Uterus (tissue), 4 donors: ENCODE data around the gene KCTD18. TPM values are rescaled to one million over a fixed set of nuclear protein-coding genes. Genes with fewer than 3 reads are reported as not detected.
A peak's percentile ranks its signal among the peaks of the same experiment; 100 is the strongest.

Source experiments
- DNase-seq, 2 donors: peaks; one replicate each; pipeline ENCODE4 v3.0.0-alpha.2; 2019 to 2020
- H3K27ac ChIP-seq, 2 donors: fragments of 200-600 bp; sonication (generic); 1 replicate in 1 of 2; 2 replicates in 1 of 2; pipeline ENCODE4 v1.5.1; 2016 to 2018
- H3K27me3 ChIP-seq, 2 donors: fragments of 200-600 bp; sonication (generic); one replicate each; pipeline ENCODE4 v1.5.1; 2018 to 2019; ENCODE audit warnings: control low read depth in 1 of 2
- H3K36me3 ChIP-seq, 2 donors: fragments of 200-600 bp; sonication (generic); one replicate each; pipeline ENCODE4 v1.5.1; 2019; ENCODE audit warnings: control low read depth in 1 of 2
- H3K4me1 ChIP-seq, 2 donors: fragments of 200-600 bp; sonication (generic); one replicate each; pipeline ENCODE4 v1.5.1; 2018 to 2019; ENCODE audit warnings: control low read depth in 1 of 2
- H3K4me3 ChIP-seq, 2 donors: fragments of 200-600 bp; sonication (generic); 1 replicate in 1 of 2; 2 replicates in 1 of 2; pipeline ENCODE4 v1.5.1; 2018 to 2019; ENCODE audit warnings: mild to moderate bottlenecking in 1 of 2
- H3K9me3 ChIP-seq, 2 donors: fragments of 200-600 bp; sonication (generic); one replicate each; pipeline ENCODE4 v1.5.1; 2019; ENCODE audit warnings: control low read depth in 1 of 2
- POLR2A ChIP-seq, 2 donors: fragments of 450-650 bp; IDR thresholded peaks; one replicate each; pipeline ENCODE4 v1.6.1; 2016; ENCODE audit warnings: antibody characterized with exemption in 2 of 2, mild to moderate bottlenecking in 1 of 2, moderate library complexity in 1 of 2
- intact Hi-C: fragments of 100-400 bp; cut with DNase I; formaldehyde crosslinking; loops from one replicate; pipeline ENCODE4 v1.15.1; 2023; ENCODE audit warnings: low total_unique reads
- total RNA-seq, 4 donors: library from RNA; depleted of rRNA in 3 of 4; stranded (reverse); fragments of >200 nt in 3 of 4; gene quantifications; one replicate each; pipeline versions ENCODE4 v1.1.0 to v1.2.4, GENCODE V29; 2014 to 2023
- TF ChIP-seq, protein P1 (sequence below), 4 experiments: fragments of 200-600 bp in 2 of 4; fragments of 450-650 bp in 2 of 4; sonication (generic) in 2 of 4; IDR thresholded peaks; one replicate each; pipeline ENCODE4 v1.5.1; 2016 to 2019; ENCODE audit warnings: antibody characterized with exemption in 4 of 4, mild to moderate bottlenecking in 2 of 4, moderate library complexity in 1 of 4
- donor health status: DM: yes; HTN: yes; CAD: no.

The KCTD18 gene
- total RNA-seq, result 10 to 100 TPM; 10.5 to 77.4 (median 16.9) TPM

GRCh38 chr2:200509612-200510433 is at the start of gene KCTD18:
Gene KCTD18 (minus strand): TSS chr2:200510068. CDS start chr2:200507016, 3,052 bp downstream.
- H3K27ac ChIP-seq, result peak within 1 kb of the TSS; percentile 85 to 93
- H3K9me3 ChIP-seq, result no peaks in the 10 kb centered on the region
- TF ChIP-seq POLR2A (IDR thresholded peaks at IDR 0.05), result peak; percentile 66 to 91
- TF ChIP-seq, protein P1, sequence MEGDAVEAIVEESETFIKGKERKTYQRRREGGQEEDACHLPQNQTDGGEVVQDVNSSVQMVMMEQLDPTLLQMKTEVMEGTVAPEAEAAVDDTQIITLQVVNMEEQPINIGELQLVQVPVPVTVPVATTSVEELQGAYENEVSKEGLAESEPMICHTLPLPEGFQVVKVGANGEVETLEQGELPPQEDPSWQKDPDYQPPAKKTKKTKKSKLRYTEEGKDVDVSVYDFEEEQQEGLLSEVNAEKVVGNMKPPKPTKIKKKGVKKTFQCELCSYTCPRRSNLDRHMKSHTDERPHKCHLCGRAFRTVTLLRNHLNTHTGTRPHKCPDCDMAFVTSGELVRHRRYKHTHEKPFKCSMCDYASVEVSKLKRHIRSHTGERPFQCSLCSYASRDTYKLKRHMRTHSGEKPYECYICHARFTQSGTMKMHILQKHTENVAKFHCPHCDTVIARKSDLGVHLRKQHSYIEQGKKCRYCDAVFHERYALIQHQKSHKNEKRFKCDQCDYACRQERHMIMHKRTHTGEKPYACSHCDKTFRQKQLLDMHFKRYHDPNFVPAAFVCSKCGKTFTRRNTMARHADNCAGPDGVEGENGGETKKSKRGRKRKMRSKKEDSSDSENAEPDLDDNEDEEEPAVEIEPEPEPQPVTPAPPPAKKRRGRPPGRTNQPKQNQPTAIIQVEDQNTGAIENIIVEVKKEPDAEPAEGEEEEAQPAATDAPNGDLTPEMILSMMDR (IDR thresholded peaks at IDR 0.05), result peak; percentile 77 to 94 (median 88)
- peak within 1 kb of the TSS; percentile 64 to 95 for H3K4me3 ChIP-seq
- peak; percentile 88 to 94 for DNase-seq
- intact Hi-C loops, result no loop called here
- H3K36me3 ChIP-seq, result no peaks in the 10 kb centered on the region
- H3K4me1 ChIP-seq, result peaks cover 0 to 7% of the 10 kb centered on the region in 2 donors
- no peaks in the 10 kb centered on the region for H3K27me3 ChIP-seq

GRCh38 chr2:200540793-200541192 is 30.9 kb upstream of the KCTD18 start:
- peaks cover 2 to 4% of the 10 kb centered on the region in 2 donors for H3K36me3 ChIP-seq
- intact Hi-C loops, result no loop called here
- DNase-seq, result no peak
- no peaks in the 10 kb centered on the region for H3K4me1 ChIP-seq
- no peaks in the 10 kb centered on the region for H3K27me3 ChIP-seq
- TF ChIP-seq, protein P1 (IDR thresholded peaks at IDR 0.05), result no peak
- no peak for TF ChIP-seq POLR2A (IDR thresholded peaks at IDR 0.05)
- H3K9me3 ChIP-seq, result no peaks in the 10 kb centered on the region
- H3K4me3 ChIP-seq, result no peak overlapping the region
- no peak overlapping the region for H3K27ac ChIP-seq

DNA sequence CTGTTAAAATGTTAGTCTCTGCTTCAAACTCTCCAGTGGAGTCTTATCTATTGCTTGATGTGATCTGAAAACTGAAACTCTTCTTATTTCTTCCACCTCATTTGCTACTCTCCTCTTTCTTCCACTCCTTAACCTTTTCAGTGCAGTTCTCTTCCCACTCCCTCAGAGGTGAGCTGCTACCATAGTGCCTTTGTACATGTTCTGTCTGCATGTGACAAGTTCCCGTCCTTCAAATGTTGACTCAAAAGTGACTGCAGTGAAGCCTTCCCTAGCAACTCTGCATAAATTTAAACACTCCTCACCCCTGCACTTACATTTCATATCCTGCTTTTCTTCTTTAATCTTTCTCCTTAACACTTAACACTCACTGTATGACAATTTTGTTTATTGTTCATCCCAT is 28.3 kb upstream of the KCTD18 start:
- Histone ChIP-seq H3K9me3 (no peaks in the 10 kb centered on the region), H3K4me3 (no peak overlapping the region), H3K36me3 (peaks cover under 1 to 2% of the 10 kb centered on the region in 2 donors), H3K27me3 (no peaks in the 10 kb centered on the region), H3K4me1 (no peaks in the 10 kb centered on the region), H3K27ac (no peak overlapping the region)
- intact Hi-C loops, result no loop called here
- no peak for DNase-seq
- TF ChIP-seq POLR2A (IDR thresholded peaks at IDR 0.05), result no peak
- TF ChIP-seq, protein P1 (IDR thresholded peaks at IDR 0.05), result no peak

DNA sequence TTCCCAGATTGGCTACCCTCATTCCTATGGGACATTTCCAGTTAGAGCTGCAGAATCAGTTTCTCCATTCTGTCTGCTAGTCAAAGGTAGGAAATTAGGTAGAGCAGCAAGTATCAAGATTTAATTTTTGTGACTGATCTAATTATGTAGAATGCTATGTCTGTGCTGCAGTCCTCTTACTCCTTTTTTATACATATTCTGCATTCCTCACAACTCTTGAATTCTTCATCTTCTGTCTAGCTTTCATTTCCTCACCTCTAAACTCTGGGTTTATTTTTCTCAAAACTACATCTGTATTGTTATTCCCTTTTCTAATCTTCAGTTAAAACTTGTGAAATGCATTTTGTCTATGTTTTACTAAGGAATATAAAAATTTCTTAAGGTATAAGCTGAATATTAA is 24.7 kb upstream of the KCTD18 start:
- H3K27ac ChIP-seq, result no peak overlapping the region
- no peaks in the 10 kb centered on the region for H3K4me1 ChIP-seq
- no peak for DNase-seq
- H3K9me3 ChIP-seq, result no peaks in the 10 kb centered on the region
- intact Hi-C loops, result no loop called here
- H3K36me3 ChIP-seq, result peaks cover 0 to 2% of the 10 kb centered on the region in 2 donors
- no peaks in the 10 kb centered on the region for H3K27me3 ChIP-seq
- no peak for TF ChIP-seq POLR2A (IDR thresholded peaks at IDR 0.05)
- TF ChIP-seq, protein P1 (IDR thresholded peaks at IDR 0.05), result no peak
- H3K4me3 ChIP-seq, result no peak overlapping the region

DNA sequence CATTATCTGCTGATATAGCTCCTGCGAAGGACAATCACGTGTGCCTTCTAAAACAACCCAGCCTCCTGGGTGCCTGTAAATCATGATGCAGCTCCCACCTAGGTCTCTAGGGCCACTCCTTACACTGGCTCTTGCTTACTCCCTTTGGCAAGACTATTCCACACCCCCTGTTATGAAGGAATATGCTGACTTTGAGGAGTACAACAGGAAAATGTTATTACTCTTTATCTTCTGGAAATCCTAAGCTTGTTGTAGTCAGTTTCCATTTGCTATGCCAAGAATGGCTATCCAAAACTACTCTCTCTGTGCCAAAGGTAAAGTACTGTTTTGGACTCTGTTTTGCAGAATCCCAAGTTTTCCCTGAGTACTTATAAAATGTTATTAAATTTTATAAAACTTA is 23.9 kb upstream of the KCTD18 start:
- Histone ChIP-seq H3K4me3 (no peak overlapping the region), H3K27ac (no peak overlapping the region), H3K36me3 (peaks cover 0 to 2% of the 10 kb centered on the region in 2 donors), H3K4me1 (no peaks in the 10 kb centered on the region), H3K9me3 (no peaks in the 10 kb centered on the region), H3K27me3 (no peaks in the 10 kb centered on the region)
- peak in 1 of 2 donors; percentile 18 for DNase-seq
- intact Hi-C loops, result no loop called here
- TF ChIP-seq POLR2A (IDR thresholded peaks at IDR 0.05), result no peak
- TF ChIP-seq, protein P1 (IDR thresholded peaks at IDR 0.05), result no peak
